SK-N-SH treated with all-trans-retinoic acid at 6 μM for 48 hours (cell line): Measurements from ENCODE around the gene NCBP3.

Experiments
- OSR1 ChIP-seq: fragments of 250-450 bp; sonication (Bioruptor Pico); IDR thresholded peaks from 2 replicates; pipeline ENCODE4 v1.8.0; 2022; ENCODE audit warnings: moderate library complexity, mild to moderate bottlenecking, inconsistent platforms
- TF ChIP-seq, protein P1 (sequence below): fragments of 250-450 bp; sonication (Bioruptor Pico); IDR thresholded peaks from 2 replicates; pipeline ENCODE4 v1.5.0; 2020; ENCODE audit warnings: mild to moderate bottlenecking, moderate library complexity

DNA sequence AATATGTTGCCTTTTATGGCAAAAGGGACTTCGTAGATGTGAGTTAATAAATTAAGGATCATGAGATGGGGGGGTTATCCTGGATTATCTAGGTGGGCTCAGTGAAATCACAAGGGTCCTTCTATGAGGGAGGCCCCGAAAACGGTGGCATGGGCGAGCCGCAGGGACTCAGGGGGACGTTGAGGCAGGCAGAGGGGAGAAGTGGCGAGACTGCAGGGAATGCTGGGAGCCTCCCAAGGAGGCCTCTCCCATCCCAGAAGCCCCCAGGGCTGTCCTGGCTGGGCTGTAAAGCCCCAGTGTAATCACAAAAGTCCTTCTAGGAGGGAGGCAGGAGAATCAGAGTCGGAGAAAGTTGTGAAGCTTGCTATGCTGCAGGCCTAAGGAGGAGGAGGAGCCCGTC is 80.1 kb downstream of the NCBP3 start:
- TF ChIP-seq, protein P1, sequence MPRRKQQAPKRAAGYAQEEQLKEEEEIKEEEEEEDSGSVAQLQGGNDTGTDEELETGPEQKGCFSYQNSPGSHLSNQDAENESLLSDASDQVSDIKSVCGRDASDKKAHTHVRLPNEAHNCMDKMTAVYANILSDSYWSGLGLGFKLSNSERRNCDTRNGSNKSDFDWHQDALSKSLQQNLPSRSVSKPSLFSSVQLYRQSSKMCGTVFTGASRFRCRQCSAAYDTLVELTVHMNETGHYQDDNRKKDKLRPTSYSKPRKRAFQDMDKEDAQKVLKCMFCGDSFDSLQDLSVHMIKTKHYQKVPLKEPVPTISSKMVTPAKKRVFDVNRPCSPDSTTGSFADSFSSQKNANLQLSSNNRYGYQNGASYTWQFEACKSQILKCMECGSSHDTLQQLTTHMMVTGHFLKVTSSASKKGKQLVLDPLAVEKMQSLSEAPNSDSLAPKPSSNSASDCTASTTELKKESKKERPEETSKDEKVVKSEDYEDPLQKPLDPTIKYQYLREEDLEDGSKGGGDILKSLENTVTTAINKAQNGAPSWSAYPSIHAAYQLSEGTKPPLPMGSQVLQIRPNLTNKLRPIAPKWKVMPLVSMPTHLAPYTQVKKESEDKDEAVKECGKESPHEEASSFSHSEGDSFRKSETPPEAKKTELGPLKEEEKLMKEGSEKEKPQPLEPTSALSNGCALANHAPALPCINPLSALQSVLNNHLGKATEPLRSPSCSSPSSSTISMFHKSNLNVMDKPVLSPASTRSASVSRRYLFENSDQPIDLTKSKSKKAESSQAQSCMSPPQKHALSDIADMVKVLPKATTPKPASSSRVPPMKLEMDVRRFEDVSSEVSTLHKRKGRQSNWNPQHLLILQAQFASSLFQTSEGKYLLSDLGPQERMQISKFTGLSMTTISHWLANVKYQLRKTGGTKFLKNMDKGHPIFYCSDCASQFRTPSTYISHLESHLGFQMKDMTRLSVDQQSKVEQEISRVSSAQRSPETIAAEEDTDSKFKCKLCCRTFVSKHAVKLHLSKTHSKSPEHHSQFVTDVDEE, result no peak
- no peak for TF ChIP-seq OSR1
